ENCODE results near the gene NBL1.

Gene NBL1

DNA sequence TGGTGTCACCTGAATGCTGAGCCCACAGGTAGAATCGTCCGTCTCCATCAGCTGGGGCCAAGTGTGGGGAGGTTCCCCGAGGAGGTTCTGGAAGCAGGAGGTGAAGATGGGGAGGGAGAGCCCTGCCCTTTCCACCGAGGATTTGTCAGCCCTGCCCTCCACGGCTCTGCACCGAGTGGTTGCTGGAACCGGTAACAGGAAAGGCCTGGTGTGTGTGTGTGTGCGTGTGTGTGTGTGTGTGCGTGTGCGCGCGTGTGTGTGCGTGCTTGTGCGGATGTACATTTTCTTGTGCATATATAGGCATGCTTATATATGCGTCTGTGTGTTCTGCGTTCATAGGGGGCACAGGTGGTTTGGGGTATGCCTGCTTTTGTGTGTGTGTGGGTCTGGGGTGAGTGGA, 3.5 kb downstream of the NBL1 start:
- no peak for DNase-seq

GRCh38 chr1:19648239-19648638, 4.1 kb downstream of the NBL1 start:
- no peak for DNase-seq

- DNase-seq: no peak
Observed at GRCh38 chr1:19648689-19649088, 4.6 kb downstream of the NBL1 start.

DNA sequence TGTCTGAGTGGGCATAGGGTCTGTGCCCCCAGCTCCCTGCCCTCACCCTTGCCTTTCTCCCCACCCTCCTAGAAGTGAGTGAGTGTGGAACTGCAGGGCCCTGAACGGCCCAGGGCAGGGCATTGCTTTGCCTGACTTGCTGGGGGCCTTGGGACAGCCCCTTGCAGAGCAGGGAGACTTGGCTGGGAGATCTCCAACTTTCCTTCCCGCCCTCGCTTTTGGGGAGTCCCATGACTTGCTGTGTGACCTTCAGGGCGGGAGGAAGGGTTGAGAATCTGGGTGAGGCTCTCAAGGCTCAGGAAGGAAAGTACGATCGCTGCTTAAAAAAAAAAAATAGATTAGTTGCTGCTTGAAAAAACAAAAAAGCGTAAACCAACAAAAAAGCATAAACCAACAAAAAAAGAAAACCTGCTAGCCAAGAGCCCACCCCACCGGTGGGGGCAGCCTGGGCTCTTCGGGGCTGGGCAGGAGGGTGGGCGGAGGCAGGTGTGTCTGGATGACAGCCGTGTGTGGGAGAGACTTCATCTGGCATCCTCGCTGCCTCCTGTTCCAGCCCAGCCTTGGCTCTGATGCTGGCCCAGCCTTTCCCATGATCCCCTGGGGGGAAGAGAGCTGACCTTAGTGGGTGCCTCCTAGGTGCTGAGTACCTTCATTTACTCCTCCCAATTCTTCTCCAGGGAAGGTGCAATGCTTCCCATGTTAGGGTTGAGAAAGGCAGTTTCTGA, 6.5 kb downstream of the NBL1 start:
- DNase-seq: no peak

GRCh38 chr1:19651141-19651737, 7.1 kb downstream of the NBL1 start:
- DNase-seq: peak; percentile 47

GRCh38 chr1:19654386-19654785, 10.3 kb downstream of the NBL1 start:
- no peak for DNase-seq

- DNase-seq: no peak
Observed at GRCh38 chr1:19654886-19655717, 11.0 kb downstream of the NBL1 start.

GRCh38 chr1:19655718-19656080, 11.6 kb downstream of the NBL1 start:
- no peak for DNase-seq

DNA sequence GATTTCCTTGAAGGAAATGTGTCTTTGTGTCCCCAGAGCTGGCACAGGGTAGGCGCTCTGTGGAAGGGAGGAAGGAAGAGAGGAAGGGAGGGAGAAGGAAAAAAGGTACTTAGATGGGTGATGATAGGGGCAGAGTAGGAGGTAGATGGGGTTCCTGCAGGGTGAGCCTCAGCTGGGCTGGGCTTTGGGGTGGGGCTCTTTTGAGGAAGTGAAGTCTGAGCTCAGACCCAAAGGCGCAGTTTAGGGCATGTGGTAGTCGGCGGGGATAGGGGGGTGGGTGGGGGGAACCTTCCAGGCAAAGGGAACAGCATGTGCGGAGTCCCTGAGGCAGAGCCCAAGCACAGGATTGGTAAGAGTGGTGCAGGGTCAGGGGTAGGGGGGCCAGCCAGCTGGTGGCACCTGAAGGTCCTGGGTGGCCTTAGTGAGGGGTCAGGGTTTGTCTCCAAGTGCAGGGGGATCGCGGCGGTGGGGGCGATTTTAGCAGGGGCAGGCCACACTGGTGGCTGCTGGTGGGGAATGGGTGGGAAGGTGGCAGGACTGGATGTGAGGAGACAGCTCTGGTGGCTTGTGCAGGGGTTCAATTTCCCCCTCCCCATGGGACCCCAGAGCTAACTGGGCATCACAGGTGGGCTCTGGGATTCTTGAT, 12.1 kb downstream of the NBL1 start:
- DNase-seq: no peak

- no peak for DNase-seq
Observed at GRCh38 chr1:19656780-19657466, 12.8 kb downstream of the NBL1 start.

GRCh38 chr1:19657511-19657910, 13.4 kb downstream of the NBL1 start:
- no peak for DNase-seq

DNA sequence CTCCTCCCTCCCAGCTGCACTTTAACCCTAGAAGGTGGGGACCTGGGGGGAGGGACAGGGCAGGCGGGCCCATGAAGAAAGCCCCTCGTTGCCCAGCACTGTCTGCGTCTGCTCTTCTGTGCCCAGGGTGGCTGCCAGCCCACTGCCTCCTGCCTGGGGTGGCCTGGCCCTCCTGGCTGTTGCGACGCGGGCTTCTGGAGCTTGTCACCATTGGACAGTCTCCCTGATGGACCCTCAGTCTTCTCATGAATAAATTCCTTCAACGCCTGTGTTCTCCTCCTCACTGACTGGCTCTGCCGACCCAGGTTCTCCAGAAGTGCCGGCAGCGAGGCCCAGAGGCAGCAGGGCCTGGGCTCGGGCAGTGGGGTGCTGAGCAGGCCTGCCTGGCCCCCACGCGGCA, 14.1 kb downstream of the NBL1 start:
- DNase-seq: no peak

GRCh38 chr1:19661721-19662228, 17.7 kb downstream of the NBL1 start:
- DNase-seq: peak; percentile 40

GRCh38 chr1:19662313-19662712, 18.2 kb downstream of the NBL1 start:
- DNase-seq: no peak

- DNase-seq: peak; percentile 58
Observed at GRCh38 chr1:19664453-19665185, 20.5 kb downstream of the NBL1 start, which contains the start of gene HTR6. Gene HTR6, plus strand, starts transcription at chr1:19664875. Its CDS starts 879 bp downstream, at chr1:19665754.

GRCh38 chr1:19665186-19665495, 21.0 kb downstream of the NBL1 start:
- no peak for DNase-seq

DNA sequence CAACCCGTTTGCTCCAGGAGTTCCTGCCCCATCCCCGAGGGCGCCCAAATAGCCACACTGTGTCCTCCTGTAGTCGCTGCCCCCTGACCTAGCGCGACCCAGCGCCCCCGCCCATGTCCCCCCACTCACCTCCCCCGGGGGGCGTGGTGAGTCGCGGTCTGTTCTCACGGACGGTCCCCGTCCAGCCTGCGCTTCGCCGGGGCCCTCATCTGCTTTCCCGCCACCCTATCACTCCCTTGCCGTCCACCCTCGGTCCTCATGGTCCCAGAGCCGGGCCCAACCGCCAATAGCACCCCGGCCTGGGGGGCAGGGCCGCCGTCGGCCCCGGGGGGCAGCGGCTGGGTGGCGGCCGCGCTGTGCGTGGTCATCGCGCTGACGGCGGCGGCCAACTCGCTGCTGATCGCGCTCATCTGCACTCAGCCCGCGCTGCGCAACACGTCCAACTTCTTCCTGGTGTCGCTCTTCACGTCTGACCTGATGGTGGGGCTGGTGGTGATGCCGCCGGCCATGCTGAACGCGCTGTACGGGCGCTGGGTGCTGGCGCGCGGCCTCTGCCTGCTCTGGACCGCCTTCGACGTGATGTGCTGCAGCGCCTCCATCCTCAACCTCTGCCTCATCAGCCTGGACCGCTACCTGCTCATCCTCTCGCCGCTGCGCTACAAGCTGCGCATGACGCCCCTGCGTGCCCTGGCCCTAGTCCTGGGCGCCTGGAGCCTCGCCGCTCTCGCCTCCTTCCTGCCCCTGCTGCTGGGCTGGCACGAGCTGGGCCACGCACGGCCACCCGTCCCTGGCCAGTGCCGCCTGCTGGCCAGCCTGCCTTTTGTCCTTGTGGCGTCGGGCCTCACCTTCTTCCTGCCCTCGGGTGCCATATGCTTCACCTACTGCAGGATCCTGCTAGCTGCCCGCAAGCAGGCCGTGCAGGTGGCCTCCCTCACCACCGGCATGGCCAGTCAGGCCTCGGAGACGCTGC, 21.7 kb downstream of the NBL1 start:
- no peak for DNase-seq

- no peak for DNase-seq
Observed at GRCh38 chr1:19668888-19669287, 24.8 kb downstream of the NBL1 start.

GRCh38 chr1:19670787-19671186, 26.7 kb downstream of the NBL1 start:
- no peak for DNase-seq

DNA sequence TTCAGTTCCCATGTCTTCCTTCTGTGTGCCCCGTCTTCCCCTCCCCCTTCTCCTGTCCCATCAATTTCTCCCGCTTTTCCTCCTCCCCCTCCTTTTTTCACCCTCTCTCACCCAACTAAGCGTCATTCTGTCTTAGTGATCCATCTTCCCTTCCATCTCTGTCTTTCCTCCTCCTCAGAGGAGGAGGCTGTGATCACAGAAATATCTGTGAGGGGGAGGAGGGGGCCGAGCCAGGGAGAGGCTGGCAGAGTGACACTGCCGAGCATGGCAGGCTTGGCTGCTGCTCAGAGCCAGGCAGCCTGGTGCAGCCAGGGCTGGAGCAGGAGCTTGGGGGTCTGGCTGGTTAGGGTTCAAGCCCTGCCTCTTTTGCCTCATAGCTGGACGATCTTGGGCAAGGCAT, 28.1 kb downstream of the NBL1 start:
- no peak for DNase-seq

GRCh38 chr1:19675797-19676196, 31.7 kb downstream of the NBL1 start:
- no peak for DNase-seq
